ELF-1 (cell line): Measurements from ENCODE around the gene IGIP.

ENCODE experiments used
- DNase-seq: peaks from one replicate; pipeline ENCODE4 v3.0.0-alpha.2; 2016; ENCODE audit warnings: low read depth, low spot score

IGIP gene

DNA sequence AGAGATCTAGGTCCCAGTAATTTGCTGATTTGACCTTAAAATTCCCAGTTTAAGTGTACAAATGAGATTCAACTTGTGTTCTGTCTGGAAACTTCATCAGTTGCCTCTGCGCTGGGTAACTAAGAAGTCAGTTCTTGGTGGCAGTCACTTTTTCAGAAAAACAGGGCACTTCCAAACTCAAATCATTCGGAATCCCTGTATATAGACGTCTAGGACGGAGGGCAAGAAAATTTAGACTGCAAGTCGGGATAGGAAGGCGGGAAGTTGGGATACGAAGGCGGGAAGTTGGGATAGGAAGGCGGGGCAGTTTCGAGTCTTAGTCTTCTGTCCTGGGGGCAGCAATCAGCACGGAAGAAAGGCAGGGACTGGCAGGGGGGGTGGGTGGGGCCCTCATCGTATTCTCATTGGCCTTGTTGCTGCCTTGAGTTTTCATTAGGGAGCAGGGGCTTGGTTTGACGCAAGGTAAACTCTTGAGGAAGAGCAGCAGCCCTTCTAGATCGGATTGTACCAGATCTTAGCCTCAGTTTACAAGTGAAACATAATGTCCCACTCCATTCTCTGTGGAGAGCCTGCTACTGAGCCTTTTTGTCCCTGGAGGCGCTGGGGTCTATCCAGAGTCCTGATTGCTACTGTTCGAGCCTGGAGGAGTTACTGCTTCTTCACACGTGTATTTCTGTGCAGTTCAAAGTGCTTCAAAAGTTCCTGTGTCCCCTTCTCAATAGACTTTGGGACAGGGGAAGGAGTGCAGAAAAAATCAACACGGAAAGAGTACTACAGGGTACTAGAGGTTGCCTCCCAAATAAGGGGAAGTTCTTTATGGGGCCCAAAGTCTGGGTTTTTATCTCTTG, 14.5 kb upstream of the IGIP start:
- DNase-seq: peak; percentile 75

GRCh38 chr5:140111859-140112551, 13.7 kb upstream of the IGIP start:
- no peak for DNase-seq

DNA sequence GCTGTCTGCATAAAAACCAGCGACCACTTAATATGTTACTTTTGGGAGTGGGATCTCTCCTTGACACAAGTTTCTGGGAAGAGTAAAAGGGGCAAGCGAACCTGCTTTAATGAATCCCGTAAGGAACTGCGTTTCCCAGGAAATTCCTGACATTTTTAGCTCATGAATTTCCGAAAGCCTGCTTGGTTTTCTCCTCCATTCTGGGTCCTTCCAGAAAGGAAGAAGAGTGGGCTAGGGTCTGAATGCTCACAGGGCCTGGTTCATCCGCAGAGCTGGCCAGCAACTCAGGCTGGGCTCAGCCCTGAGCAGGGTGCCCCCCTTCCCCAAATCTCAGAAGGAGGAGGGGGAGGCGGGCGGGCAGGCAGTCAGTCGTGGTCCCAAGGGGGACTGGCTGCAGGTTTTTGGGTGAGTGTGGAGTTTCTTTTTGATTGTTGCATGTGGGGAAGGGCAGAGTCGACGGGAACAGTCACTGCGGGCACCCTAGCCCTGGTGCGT, 13.0 kb upstream of the IGIP start:
- peak; percentile 35 for DNase-seq

GRCh38 chr5:140113180-140113698, 12.5 kb upstream of the IGIP start:
- peak; percentile 28 for DNase-seq

DNA sequence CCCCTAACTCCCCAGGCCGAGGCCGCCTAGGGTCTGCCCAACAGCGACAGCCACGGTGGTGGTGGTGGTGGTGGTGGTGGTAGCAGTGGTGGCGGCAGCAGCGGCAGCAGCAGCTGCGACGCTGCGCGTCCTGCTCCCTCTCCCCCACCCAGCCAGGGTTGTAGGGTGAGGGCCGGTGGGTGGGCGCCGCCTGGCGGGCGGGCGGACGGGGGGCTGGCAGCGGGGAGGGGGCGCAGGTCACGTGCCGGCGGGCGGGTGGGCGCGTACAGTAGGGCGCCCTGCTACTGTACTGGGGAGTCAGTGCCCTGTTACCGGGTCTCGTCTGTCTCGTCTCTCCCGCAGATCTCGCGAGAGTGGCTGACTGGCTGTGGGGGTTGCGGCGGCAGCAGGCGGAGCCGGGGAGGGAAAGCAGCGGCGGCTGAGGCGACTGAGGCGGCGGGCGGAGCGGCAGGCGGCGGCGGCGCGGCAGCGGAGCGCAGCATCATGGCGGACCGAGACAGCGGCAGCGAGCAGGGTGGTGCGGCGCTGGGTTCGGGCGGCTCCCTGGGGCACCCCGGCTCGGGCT, 12.0 kb upstream of the IGIP start, which contains the start of gene PURA:
Gene PURA (plus strand): TSS at position 411 of the 565 bp plus-strand sequence. CDS start 73 bp downstream, at position 484.
- peak; percentile 92 for DNase-seq

- peak; percentile 78 for DNase-seq
Measured at GRCh38 chr5:140114341-140115185, 11.2 kb upstream of the IGIP start.

DNA sequence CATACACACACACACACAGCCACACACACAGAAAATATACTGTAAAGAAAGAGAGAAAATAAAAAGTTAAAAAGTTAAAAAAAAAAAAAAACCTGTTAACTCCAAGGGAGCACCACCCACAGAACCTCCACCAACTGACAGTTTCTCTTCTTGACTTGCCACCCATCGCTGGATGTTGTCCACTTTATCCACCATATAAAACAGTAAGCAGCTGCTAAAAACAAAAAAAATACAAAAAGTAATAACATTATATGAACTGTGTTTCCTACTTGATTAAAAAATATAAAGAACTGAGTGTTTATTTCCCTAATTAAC, 10.6 kb upstream of the IGIP start:
- DNase-seq: no peak

- no peak for DNase-seq
Measured at GRCh38 chr5:140116716-140117115, 9.0 kb upstream of the IGIP start.

DNA sequence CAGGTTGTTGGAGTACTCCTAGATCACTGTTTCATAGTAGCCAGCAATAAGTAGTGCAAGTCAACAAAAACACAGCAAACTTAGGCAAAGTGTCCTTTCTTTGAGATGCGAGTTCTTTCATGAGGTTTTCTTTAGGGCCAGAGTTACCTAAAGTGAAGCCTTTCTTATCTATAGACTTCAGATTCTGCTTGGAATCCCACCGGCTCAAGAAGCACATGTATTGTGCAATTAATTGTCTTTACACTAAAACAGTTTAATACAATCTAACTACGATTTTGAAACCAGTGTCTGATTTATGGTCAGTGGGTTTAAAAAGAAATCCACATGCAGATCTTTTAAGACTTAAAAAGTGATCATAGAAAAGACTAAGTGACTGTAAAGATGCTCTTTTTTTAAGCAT, 8.2 kb upstream of the IGIP start:
- no peak for DNase-seq

GRCh38 chr5:140118302-140118936, 7.3 kb upstream of the IGIP start:
- no peak for DNase-seq

DNA sequence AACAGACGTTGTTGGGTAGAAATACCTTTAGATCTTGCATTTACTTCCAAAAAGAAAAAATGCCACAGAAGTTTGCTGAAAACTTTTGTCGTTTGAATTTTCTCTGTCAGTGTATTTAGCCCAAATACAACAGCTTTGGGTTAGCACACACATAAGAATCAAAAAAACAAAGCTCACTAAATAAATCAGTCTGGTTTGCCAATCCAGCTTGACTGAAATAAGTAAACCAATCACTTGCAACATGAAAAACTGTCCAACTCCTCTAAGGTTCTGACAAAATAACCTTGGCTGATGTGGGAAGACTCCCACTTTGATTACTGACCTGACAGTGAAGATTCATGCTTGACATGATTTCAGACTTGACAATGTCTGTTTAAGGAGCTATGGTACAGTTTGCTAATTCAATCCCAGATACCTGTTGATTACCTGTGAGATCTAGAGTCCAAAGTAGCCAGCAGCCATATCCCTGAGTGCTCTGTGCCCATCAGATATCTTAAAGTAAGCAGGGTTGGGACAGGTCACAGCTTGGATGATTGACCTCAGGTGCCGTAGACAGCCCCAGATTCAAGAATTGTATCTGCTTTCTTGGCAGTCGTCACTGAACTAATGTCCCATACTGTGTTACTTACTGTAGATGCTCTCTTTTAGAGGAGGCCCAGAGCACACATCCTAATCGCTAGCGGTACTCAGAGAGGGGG, 727 bp downstream of the IGIP start:
- DNase-seq: no peak

GRCh38 chr5:140128376-140128775, 2.6 kb downstream of the IGIP start:
- no peak for DNase-seq

DNA sequence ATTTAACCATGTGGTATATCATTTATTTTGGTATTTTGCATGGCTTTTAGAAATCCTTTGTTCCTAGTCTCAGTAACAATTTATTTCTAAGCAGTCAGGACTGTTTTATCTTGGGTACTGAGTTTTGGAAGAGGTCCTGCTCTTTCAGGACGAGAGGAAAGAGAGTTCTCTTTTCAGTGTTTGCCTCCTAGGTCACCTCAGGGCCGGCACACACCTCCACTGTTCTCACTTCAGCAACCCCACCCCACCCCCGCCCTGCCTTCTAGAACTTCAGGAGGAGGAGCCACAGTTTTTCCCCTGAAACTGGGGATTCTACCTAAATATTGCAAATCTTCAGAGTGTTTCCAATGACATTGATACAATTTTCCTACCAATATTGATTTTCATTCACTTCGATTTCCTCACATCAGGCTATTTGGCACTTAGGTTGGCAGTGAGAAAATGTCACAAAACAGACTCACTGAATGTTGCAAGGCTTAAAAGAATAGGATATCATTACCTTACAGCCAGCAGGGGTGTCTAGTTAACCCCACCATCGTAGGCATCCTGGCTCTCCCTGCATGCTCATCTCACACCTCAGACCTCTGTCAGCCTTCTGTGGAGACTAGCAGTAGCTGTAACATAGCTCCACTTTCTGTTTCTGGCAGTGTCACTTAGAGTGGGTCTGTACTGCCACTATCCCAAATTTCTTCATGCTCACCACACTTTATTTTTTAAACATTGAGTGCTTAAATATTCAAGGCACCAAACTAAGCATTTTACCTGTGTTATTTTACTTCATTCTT, 5.4 kb downstream of the IGIP start:
- DNase-seq: no peak

DNA sequence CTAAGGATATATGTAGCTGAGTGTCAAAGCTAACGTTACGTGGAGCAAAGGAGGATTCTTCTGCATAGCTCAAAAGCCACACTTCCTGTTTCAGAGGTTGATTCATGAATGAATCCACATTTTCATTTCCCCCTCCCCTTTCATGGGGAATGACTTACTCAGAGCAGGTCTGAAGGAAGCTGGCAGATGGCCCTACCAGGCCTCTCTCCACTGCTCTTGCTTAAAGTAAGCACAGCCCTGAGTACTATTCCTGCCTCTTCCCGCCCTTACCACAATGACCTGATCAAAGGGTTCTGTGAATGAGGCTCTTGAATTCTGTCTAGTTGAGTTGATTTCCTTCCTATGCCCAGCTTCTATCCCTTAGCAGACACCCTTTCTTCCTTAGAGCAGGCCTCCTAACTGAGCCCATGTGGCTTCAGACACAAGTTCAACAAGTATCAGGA, 6.3 kb downstream of the IGIP start:
- no peak for DNase-seq

- DNase-seq: no peak
Measured at GRCh38 chr5:140133514-140134167, 7.9 kb downstream of the IGIP start.

GRCh38 chr5:140134277-140134935, 8.7 kb downstream of the IGIP start:
- DNase-seq: no peak

- no peak for DNase-seq
Measured at GRCh38 chr5:140135127-140135526, 9.4 kb downstream of the IGIP start.

DNA sequence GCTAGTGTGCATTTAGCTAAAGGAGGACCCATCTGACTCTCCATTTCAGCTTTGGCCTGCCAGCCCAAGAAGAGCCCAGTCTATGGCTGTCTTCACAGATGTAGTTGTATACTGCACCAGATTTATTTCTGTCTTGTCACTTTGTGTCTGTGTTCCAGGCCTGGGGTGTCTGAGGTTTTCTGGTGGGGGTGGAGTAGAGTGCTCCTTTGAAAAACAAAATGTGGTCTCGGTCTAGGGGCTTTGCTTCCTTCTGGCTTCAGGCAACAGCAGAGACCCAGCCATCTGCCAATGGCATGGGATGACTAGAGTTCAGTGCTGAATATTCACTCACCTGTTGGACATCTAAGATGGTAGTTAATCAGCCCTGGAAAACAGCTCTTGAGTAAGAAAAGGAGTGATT, 10.9 kb downstream of the IGIP start:
- DNase-seq: no peak
